Activated CD4-positive, alpha-beta T cell treated with anti-CD3 and anti-CD28 coated beads, Interleukin-10, Interleukin-2, amounts not matched to agents 100 ng/mL and 50 ng/mL, durations not matched to agents 16 hours and 8 hours (primary cell): Measurements from ENCODE around the gene IGSF23.

Experiments used
- DNase-seq: peaks from one replicate; pipeline ENCODE4 v3.0.0-alpha.2; 2020

Gene IGSF23

GRCh38 chr19:44613295-44614178, at the start of gene IGSF23:
Gene IGSF23 (plus strand): TSS chr19:44613563. CDS start chr19:44613646, 83 bp downstream.
- DNase-seq = no peak

- no peak for DNase-seq
Observed at GRCh38 chr19:44566984-44567383, 46.4 kb upstream of the IGSF23 start.

- DNase-seq = no peak
Observed at GRCh38 chr19:44567745-44568144, 45.6 kb upstream of the IGSF23 start.

- DNase-seq = no peak
Observed at GRCh38 chr19:44570603-44570983, 42.8 kb upstream of the IGSF23 start.

- DNase-seq = peak; percentile 71
Observed at GRCh38 chr19:44570984-44571684, 42.2 kb upstream of the IGSF23 start.

- no peak for DNase-seq
Observed at GRCh38 chr19:44571830-44572580, 41.4 kb upstream of the IGSF23 start.

GRCh38 chr19:44572581-44572900, 40.8 kb upstream of the IGSF23 start:
- DNase-seq = no peak

- no peak for DNase-seq
Observed at GRCh38 chr19:44573183-44573582, 40.2 kb upstream of the IGSF23 start.

- DNase-seq = no peak
Observed at GRCh38 chr19:44573627-44574026, 39.7 kb upstream of the IGSF23 start.

GRCh38 chr19:44574186-44574950, 39.0 kb upstream of the IGSF23 start:
- no peak for DNase-seq

GRCh38 chr19:44575116-44575700, 38.2 kb upstream of the IGSF23 start:
- DNase-seq = no peak

- peak; percentile 20 for DNase-seq
Observed at GRCh38 chr19:44576843-44577565, 36.4 kb upstream of the IGSF23 start.

GRCh38 chr19:44577566-44577874, 35.8 kb upstream of the IGSF23 start:
- DNase-seq = no peak

- DNase-seq = no peak
Observed at GRCh38 chr19:44579663-44580365, 33.5 kb upstream of the IGSF23 start.

GRCh38 chr19:44580366-44580895, 32.9 kb upstream of the IGSF23 start:
- no peak for DNase-seq

GRCh38 chr19:44581288-44581687, 32.1 kb upstream of the IGSF23 start:
- no peak for DNase-seq

GRCh38 chr19:44582581-44583265, 30.6 kb upstream of the IGSF23 start:
- DNase-seq = peak; percentile 16

GRCh38 chr19:44585371-44586133, 27.8 kb upstream of the IGSF23 start:
- no peak for DNase-seq

GRCh38 chr19:44587963-44588770, 25.2 kb upstream of the IGSF23 start:
- DNase-seq = peak; percentile 38
